ENCODE measurements around the gene KIAA1671. TPM values are rescaled to one million over a fixed set of nuclear protein-coding genes. Genes with fewer than 3 reads are reported as not detected.
A peak's percentile ranks its signal among the peaks of the same experiment; 100 is the strongest.

KIAA1671 gene
- total RNA-seq, 1 donor from 2014 or later = 28.5 TPM

DNA sequence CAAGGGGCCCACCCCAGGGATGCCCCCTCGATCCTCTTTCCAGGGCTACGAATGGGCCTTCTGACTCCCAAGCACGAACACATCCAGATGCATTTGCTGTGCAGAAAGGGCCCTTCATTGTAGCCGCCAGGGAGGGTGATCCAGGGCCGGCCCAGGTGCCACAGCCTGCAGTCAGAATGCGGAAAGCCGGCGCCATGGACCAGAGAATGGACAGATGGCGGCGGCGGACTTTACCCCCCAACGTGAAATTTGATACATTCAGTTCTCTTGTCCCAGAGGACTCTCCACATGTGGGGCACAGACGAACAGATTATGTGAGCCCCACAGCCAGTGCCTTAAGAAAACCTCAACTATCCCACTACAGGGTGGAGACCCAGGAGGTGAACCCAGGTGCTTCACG lies 87.2 kb downstream of the KIAA1671 start:
- DNase-seq (ENCODE audit: low spot score) = no peak
- H3K4me1 Mint-ChIP-seq (ENCODE audit: low read depth) = peaks cover 9% of the 10 kb centered on the region
- H3K4me3 Mint-ChIP-seq (ENCODE audit: unreplicated experiment) = no peak overlapping the region
- no peaks in the 10 kb centered on the region for H3K9me3 Mint-ChIP-seq (ENCODE audit: low read depth)
- H3K27ac Mint-ChIP-seq (ENCODE audit: unreplicated experiment) = no peak overlapping the region
- TF ChIP-seq, protein P1, sequence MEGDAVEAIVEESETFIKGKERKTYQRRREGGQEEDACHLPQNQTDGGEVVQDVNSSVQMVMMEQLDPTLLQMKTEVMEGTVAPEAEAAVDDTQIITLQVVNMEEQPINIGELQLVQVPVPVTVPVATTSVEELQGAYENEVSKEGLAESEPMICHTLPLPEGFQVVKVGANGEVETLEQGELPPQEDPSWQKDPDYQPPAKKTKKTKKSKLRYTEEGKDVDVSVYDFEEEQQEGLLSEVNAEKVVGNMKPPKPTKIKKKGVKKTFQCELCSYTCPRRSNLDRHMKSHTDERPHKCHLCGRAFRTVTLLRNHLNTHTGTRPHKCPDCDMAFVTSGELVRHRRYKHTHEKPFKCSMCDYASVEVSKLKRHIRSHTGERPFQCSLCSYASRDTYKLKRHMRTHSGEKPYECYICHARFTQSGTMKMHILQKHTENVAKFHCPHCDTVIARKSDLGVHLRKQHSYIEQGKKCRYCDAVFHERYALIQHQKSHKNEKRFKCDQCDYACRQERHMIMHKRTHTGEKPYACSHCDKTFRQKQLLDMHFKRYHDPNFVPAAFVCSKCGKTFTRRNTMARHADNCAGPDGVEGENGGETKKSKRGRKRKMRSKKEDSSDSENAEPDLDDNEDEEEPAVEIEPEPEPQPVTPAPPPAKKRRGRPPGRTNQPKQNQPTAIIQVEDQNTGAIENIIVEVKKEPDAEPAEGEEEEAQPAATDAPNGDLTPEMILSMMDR (IDR thresholded peaks at IDR 0.05) = no peak
- H3K36me3 Mint-ChIP-seq (ENCODE audit: low read depth) = peaks cover 24% of the 10 kb centered on the region
- no peaks in the 10 kb centered on the region for H3K27me3 Mint-ChIP-seq (ENCODE audit: low read depth)

DNA sequence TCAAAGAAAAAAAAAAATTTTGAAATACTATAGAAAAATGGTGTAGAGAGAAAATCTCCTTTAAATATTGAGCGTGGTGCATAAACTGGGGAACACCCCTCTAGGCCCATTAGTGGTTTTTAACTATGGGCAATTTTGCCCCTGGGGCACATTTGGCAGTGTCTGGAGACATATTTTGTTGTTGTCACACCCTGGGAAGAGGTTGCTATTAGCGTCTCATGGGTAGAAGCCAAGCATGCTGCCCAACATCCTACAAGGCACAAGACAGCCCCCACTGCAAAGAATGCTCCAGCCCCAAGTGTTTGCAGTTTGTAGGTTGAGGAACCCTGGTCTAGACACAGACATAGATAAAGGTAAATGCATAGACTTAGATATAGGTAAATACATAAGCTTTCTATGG lies 92.6 kb downstream of the KIAA1671 start:
- TF ChIP-seq, protein P1 (IDR thresholded peaks at IDR 0.05) = no peak
- no peaks in the 10 kb centered on the region for H3K9me3 Mint-ChIP-seq (ENCODE audit: low read depth)
- no peak for DNase-seq (ENCODE audit: low spot score)
- H3K4me3 Mint-ChIP-seq (ENCODE audit: unreplicated experiment) = no peak overlapping the region
- H3K36me3 Mint-ChIP-seq (ENCODE audit: low read depth) = peaks cover 15% of the 10 kb centered on the region
- H3K27ac Mint-ChIP-seq (ENCODE audit: unreplicated experiment) = no peak overlapping the region
- no peaks in the 10 kb centered on the region for H3K27me3 Mint-ChIP-seq (ENCODE audit: low read depth)
- H3K4me1 Mint-ChIP-seq (ENCODE audit: low read depth) = peaks cover 25% of the 10 kb centered on the region

DNA sequence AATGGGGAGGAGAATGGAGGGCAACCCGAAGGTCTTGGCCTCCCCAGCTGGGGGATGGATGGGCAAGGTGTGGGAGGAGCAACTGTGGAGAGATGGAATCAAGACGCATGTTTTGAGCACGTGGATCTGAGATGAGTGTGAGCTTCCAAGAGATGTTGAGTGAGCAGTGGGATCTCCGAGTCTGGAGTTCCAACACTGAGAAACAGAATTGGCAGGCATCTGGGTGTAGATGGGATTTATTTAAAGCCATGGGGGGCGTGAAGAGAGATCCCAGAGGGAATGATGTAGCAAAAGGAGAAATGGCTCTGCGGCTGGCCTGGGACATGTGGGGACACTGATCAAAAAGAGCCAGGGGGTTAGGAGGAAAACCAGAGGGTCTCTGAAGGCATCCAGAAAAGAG lies 95.6 kb downstream of the KIAA1671 start:
- peaks cover 9% of the 10 kb centered on the region for H3K9me3 Mint-ChIP-seq (ENCODE audit: low read depth)
- peak; percentile 25 for DNase-seq (ENCODE audit: low spot score)
- no peak overlapping the region for H3K27ac Mint-ChIP-seq (ENCODE audit: unreplicated experiment)
- TF ChIP-seq, protein P1 (IDR thresholded peaks at IDR 0.05) = no peak
- H3K4me1 Mint-ChIP-seq (ENCODE audit: low read depth) = peaks cover 29% of the 10 kb centered on the region
- peaks cover 22% of the 10 kb centered on the region for H3K36me3 Mint-ChIP-seq (ENCODE audit: low read depth)
- H3K27me3 Mint-ChIP-seq (ENCODE audit: low read depth) = no peaks in the 10 kb centered on the region
- no peak overlapping the region for H3K4me3 Mint-ChIP-seq (ENCODE audit: unreplicated experiment)

DNA sequence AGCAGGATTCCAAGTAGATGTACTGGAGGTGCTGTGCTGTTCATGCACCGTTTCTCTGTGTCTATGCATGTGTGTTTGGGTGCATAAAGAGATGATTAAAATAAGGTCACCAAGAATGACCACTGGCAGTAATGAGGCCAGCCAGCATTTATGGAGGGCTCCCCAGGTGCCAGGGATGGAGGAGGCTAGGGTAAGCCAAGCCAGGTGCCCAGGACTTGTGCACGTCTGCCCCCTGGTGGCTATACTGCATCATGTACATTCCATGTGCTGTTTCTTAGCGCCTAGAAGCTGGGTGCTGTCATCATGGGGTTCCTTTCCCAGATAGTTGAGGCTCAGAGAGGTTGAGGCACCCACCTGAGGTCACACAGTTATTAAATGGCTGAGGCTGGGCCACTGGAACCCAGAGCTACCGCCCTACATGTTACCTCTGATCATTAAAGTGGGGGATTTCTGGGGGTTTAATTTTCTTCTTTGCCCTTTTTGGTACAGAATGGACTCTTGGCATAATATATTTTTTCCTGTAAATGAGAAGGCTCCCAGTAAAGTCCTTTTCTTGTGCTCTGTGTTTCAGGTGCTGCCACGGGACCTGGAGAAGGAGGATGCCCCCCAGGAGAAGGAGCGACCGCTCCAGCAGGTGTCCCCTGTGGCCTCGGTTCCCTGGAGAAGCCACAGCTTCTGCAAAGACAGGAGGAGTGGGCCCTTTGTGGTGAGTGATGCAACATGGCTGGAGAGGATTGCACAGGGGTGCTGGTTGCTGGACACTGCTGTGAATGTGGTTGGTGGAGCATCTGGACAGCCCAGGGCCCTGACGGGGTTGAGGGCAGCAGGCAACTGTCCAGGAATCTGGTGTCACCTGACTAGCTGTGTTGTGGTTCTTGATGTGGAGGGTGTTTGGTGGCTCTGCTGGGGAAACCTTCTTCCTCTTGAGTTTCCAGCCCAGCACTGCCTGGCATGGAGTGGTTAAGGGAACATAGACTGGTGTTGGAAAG lies 96.4 kb downstream of the KIAA1671 start:
- no peaks in the 10 kb centered on the region for H3K27me3 Mint-ChIP-seq (ENCODE audit: low read depth)
- H3K36me3 Mint-ChIP-seq (ENCODE audit: low read depth) = peaks cover 18% of the 10 kb centered on the region
- peaks cover 9% of the 10 kb centered on the region for H3K9me3 Mint-ChIP-seq (ENCODE audit: low read depth)
- DNase-seq (ENCODE audit: low spot score) = peak; percentile 32
- H3K27ac Mint-ChIP-seq (ENCODE audit: unreplicated experiment) = no peak overlapping the region
- TF ChIP-seq, protein P1 (IDR thresholded peaks at IDR 0.05) = peak; percentile 98
- peaks cover 35% of the 10 kb centered on the region for H3K4me1 Mint-ChIP-seq (ENCODE audit: low read depth)
- no peak overlapping the region for H3K4me3 Mint-ChIP-seq (ENCODE audit: unreplicated experiment)

DNA sequence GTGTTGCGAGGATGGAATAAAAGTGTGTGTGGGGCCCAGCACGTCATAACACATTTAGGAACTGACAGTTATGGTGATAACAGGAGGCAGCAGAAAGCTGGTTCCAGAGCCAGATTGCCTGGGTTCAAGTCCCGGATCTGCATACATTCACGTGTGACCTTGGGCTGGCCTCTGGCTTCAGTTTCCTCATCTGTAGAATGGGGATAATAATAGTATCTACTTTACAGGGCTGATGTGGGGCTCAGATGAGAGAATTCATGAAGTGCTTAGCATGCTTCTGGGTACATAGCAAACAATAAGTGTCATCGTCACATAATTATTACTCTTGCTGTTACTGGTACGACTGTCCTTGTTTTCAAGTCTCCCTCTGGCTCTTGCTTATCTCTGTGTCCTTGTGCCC lies 97.3 kb downstream of the KIAA1671 start:
- TF ChIP-seq, protein P1 (IDR thresholded peaks at IDR 0.05) = no peak
- Mint-ChIP-seq H3K4me3 (ENCODE audit: unreplicated experiment) (no peak overlapping the region), H3K9me3 (ENCODE audit: low read depth) (peaks cover 9% of the 10 kb centered on the region), H3K4me1 (ENCODE audit: low read depth) (peaks cover 30% of the 10 kb centered on the region), H3K27me3 (ENCODE audit: low read depth) (no peaks in the 10 kb centered on the region), H3K27ac (ENCODE audit: unreplicated experiment) (no peak overlapping the region), H3K36me3 (ENCODE audit: low read depth) (peaks cover 17% of the 10 kb centered on the region)
- DNase-seq (ENCODE audit: low spot score) = no peak
